ENCODE measurements around the gene NME1.

DNA sequence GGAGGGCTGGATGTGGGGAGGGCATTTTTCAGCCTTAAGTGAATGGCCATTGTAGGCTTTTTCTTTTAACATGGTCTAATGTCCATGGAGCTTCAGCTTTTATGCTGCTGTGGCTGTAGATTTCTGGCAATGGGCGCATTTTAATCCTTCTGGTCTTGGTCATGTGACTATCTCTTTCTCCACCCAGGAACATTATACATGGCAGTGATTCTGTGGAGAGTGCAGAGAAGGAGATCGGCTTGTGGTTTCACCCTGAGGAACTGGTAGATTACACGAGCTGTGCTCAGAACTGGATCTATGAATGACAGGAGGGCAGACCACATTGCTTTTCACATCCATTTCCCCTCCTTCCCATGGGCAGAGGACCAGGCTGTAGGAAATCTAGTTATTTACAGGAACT lies 8.2 kb downstream of the NME1 start:
- no peak for TF ChIP-seq POLR2A (IDR thresholded peaks at IDR 0.05; ENCODE audit: low read depth, low read length)
- no peak for TF ChIP-seq GATA2 (IDR thresholded peaks at IDR 0.05; ENCODE audit: insufficient read depth, insufficient read length, low read depth, low read length)
- TF ChIP-seq, protein P1, sequence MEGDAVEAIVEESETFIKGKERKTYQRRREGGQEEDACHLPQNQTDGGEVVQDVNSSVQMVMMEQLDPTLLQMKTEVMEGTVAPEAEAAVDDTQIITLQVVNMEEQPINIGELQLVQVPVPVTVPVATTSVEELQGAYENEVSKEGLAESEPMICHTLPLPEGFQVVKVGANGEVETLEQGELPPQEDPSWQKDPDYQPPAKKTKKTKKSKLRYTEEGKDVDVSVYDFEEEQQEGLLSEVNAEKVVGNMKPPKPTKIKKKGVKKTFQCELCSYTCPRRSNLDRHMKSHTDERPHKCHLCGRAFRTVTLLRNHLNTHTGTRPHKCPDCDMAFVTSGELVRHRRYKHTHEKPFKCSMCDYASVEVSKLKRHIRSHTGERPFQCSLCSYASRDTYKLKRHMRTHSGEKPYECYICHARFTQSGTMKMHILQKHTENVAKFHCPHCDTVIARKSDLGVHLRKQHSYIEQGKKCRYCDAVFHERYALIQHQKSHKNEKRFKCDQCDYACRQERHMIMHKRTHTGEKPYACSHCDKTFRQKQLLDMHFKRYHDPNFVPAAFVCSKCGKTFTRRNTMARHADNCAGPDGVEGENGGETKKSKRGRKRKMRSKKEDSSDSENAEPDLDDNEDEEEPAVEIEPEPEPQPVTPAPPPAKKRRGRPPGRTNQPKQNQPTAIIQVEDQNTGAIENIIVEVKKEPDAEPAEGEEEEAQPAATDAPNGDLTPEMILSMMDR (IDR thresholded peaks at IDR 0.05; ENCODE audit: extremely low read depth in 1 of 2, insufficient read depth in 1 of 2, low read depth in 1 of 2, low read length in 2 of 2): no peak
- TF ChIP-seq, protein P2, sequence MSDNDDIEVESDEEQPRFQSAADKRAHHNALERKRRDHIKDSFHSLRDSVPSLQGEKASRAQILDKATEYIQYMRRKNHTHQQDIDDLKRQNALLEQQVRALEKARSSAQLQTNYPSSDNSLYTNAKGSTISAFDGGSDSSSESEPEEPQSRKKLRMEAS (IDR thresholded peaks at IDR 0.05; ENCODE audit: insufficient read depth, insufficient read length): no peak
- TF ChIP-seq POLR2AphosphoS5 (IDR thresholded peaks at IDR 0.05; ENCODE audit: insufficient read depth, low read depth, low read length): no peak
- no peak for TF ChIP-seq EZH2 (IDR thresholded peaks at IDR 0.05; ENCODE audit: borderline replicate concordance, low read depth, low read length, severe bottlenecking)
- TF ChIP-seq JUN (IDR thresholded peaks at IDR 0.05; ENCODE audit: borderline replicate concordance, insufficient read depth, insufficient read length, low read depth): no peak
- TF ChIP-seq MYC (IDR thresholded peaks at IDR 0.05; ENCODE audit: low read depth, low read length): no peak
